Hematopoietic multipotent progenitor cell treated with erythropoietin and hydrocortisone succinate and interleukin-3 and kit ligand, for 8 days (in vitro differentiated cells): ENCODE measurements around the gene CEACAM19.
A peak's percentile ranks its signal among the peaks of the same experiment; 100 is the strongest.
"Not testable (repeated sequence)": the region's sequence is repeated elsewhere in the genome, so short reads cannot be mapped to it uniquely, and the experiment has no call there.

Experiments used
- DNase-seq: peaks from one replicate; pipeline ENCODE4 v3.0.0-alpha.2; 2015

Gene CEACAM19

GRCh38 chr19:44677019-44677811, 5.9 kb downstream of the CEACAM19 start:
- peak; percentile 20 for DNase-seq

DNA sequence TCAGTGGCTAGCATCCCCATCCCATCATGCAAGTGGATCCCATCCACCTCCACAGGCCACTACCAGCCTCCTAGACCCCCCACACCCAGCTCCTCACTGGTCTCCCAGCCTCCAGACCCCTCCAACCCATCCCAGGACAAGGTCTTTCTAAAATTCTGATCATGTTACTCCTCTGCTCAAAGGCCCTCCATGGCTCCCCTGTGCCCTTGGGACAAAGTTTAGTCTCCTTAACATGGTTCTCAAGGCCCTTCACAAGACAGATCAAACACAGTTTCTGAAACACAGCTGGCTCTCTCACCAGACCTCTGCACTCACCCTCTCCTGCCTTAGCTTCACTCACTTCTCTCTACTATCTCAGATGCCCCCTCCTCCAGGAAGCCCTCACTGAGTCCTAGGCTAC, 9.3 kb downstream of the CEACAM19 start:
- DNase-seq = no peak

DNA sequence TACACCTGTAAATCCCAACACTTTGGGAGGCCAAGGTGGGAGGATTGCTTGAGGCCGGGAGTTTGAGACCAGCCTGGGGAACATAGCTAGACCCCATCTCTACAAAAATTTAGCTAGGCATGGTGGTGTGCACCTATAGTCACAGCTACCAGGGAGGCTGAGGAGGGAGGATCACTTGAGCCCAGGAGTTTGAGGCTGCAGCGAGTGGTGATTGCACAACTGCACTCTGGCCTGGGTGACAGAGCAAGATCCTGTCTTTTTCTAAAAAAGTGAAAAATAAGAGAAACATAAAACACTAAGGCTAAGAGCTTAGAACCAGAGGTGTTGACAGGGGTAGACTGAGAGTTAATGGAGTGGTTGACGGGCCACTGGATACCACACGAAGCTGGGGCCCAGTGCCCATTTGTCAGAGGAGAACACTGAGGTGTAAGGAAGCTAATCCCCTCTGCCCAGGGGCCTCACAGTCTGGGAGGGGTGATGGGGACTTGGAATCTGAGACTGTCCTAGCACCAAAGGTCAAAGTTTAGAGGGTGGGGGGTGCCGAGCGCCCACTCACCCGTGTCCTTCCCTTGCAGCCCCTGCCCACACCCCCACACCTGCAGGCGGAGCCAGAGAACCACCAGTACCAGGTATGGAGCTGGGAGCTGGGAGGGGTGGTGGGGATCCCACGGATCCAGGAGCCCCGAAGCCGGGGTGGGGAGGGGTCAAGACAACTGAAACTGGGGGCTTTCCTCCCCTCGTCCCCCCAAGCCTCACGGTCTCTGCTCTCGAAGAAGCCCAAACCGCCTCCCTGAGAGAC, 10.9 kb downstream of the CEACAM19 start:
- no peak for DNase-seq

DNA sequence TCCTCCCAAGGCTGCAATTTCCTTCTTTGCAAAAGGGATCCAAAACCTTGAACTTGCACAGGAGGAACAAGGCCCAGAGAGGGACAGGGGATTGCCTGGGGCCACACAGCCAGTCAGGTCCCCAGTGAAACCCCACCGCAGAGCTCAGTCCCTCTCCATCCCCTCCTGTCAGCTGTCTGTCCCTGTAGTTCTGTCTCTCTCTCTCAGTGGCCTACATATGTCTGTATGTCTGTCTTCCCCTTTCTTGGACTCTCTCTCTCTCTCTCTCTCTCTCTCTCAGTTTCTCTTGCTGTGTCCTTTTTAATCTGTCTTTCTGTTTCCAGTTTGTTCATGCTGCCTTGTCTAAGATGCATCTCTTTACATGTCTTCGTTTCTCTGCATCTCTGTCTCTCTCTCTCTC, 11.5 kb downstream of the CEACAM19 start:
- DNase-seq = no peak

GRCh38 chr19:44683434-44684210, 12.3 kb downstream of the CEACAM19 start:
- DNase-seq = no peak

DNA sequence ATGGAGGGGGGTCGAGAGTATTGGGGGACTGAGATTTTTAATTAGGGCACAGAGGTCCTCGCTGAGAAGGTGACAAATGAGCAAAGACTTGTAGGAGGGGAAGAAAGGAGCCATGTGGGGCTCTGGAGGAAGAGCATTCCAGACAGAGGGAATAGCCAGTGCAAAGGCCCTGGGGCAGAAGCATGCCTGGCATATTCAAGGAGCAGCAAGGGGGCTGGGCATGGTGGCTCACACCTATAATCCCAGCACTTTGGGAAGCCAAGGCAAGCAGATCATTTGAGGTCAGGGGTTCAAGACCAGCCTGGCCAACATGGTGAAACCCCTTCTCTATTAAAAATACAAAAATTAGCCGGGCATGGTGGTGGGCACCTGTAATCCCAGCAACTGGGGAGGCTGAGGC, 13.1 kb downstream of the CEACAM19 start:
- DNase-seq = not testable (repeated sequence)

GRCh38 chr19:44684892-44685863, 13.9 kb downstream of the CEACAM19 start:
- DNase-seq = peak; percentile 29

- no peak for DNase-seq
These were observed 14.6 kb downstream of the CEACAM19 start for GRCh38 chr19:44685877-44686276.

GRCh38 chr19:44686896-44687295, 15.6 kb downstream of the CEACAM19 start:
- no peak for DNase-seq

DNA sequence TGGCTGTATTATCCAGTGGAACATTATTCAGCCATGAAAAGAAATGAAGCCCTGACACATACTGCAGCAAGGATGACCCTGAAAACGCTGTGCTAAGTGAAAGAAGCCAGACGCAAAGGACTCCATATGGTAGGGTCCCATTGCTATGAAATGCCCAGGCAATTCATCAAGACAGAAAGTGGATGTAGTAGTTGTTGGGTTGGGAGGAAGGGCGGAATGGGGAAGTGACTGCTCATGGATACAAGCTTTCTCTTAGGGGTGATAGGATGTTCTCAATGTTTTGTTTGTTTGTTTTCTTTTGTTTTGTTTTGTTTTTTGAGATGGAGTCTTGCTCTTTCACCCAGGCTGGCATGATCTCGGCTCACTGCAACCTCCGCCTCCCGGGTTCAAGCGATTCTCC, 16.6 kb downstream of the CEACAM19 start:
- DNase-seq = no peak

DNA sequence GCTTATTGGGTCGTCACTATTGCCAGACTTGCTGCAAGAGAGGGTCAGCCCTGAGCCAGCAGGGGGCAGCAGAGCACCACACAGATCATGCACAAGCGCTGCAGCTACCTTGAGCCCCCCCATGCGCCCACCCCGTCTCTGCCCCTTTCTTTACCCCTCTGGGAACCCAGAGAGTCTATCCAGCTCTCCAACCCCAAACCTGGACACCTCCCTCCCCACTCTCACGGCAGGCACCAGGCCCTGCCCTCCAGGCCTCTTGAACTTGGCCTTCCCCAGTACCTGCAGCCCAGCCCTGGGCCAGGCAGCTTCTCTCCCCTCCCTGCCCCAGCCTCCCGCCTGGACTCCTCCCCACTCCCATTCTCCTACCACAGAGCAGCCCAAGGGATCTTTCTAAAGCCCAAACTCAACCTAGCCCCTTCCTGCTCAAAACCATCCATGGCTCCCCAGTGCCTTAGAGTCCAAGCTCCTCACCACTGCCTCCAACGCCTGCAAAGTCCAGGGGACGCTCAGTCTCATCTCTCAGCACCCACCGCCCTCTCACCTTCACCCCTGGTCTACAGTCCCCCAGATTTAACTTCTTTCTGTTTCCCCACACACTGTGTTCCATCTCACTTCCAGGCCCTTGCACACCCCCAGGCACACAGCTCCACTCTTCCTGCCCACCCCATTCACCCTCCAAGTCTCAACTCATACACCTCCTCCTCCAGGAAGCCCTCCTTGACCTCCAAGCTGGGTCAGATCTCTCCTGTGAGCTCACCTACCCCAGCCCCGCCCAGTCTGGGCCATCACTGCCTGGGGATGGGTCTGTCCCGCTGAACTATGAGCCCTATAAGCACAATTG, 18.2 kb downstream of the CEACAM19 start:
- DNase-seq = peak; percentile 64

- no peak for DNase-seq
These were observed 18.8 kb downstream of the CEACAM19 start for GRCh38 chr19:44690131-44690440.

GRCh38 chr19:44692379-44692721, 21.1 kb downstream of the CEACAM19 start:
- no peak for DNase-seq

GRCh38 chr19:44694184-44694579, 22.9 kb downstream of the CEACAM19 start:
- peak; percentile 38 for DNase-seq

DNA sequence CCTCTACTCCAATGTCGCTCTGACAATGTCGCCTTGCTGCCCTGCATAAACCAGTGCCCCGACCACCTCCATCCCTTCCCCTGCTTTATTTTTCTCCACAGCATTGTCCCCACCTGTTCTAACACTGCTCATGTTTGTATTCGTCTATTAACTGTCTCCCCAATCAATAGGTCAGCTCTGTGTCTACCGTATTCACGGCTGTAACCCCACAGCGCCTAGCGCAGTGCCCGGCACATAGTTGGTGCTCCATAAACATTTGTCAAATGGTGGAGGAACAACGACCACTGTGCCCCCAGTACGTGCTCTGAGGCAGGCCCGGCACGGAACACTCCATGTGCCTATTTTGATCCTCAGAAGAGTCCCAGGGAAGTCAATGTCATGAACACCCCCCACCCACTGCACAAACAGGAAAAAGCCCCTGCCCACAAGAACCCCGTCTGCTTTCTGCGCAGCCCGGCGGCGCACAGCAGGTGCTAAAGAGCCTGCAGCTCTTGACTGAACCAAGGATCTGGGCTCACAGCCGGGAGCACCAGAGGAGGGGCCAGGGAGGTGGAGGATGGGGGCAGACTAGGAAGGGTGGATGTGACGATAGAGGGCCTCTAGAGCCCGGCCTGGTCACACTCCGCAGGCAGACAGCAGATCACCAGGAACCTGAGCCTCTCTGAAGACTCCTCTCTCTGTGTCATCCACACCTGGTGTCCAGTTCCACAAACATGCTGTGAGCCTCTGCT, 25.8 kb downstream of the CEACAM19 start:
- no peak for DNase-seq

GRCh38 chr19:44697670-44698034, 26.4 kb downstream of the CEACAM19 start:
- DNase-seq = no peak

DNA sequence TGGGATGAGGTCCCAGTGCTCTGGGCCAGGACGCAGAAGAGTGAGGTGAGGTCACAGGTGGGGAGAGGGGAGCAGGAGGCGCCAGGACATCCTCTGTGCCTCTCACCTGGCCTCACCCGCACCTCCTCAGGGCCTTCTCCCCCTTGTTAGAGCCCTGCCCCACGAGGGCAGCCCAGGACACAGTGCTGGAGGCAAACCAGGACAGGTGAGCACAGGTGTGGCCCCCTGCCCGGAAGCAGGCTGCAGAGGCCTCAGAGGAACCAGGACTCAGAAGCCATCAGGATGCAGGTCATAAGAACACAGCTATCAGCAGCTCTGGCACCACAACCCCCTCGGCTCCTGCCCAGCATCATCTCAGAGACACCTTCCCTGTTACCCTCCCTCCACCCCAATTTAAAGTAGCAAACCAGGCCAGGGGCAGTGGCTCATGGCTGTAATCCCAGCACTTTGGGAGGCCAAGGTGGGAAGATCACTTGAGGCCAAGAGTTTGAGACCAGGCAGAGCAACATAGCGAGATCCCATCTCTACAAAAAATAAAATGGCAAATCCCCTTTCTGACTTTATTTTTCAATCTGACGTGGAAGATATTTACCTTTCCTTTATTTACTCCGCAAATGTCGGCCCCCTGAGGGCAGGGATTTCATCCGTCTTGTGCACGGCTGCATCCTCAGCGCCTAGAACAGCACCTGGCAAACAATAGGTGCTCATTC, 27.4 kb downstream of the CEACAM19 start, which contains the start of gene CEACAM16:
TSS of gene CEACAM16 (plus strand) at position 660 of the 710 bp plus-strand sequence. CDS start 2,306 bp downstream, outside the sequence.
- DNase-seq = no peak

GRCh38 chr19:44700547-44700946, 29.3 kb downstream of the CEACAM19 start:
- no peak for DNase-seq

- DNase-seq = no peak
These were observed 29.9 kb downstream of the CEACAM19 start for GRCh38 chr19:44701228-44701627.
